Smooth muscle cell (in vitro differentiated cells): ENCODE measurements around the gene CASZ1. TPM values are rescaled to one million over a fixed set of nuclear protein-coding genes. Genes with fewer than 3 reads are reported as not detected.

ENCODE experiments used
- DNase-seq: peaks from one replicate; lab custom pipeline; 2025; ENCODE audit not compliant: unreplicated experiment; lab: John Stamatoyannopoulos, UW
- H2AFZ ChIP-seq: fragments of 200-600 bp; sonication (generic); 2 replicates; pipeline ENCODE4 v1.6.0; 2016; ENCODE audit warnings: antibody characterized with exemption, low read depth, mild to moderate bottlenecking
- H3F3A ChIP-seq: fragments of 200-600 bp; sonication (generic); 2 replicates; pipeline ENCODE4 v1.6.0; 2017; ENCODE audit warnings: antibody characterized with exemption, low read depth
- H3K27ac ChIP-seq: fragments of 200-600 bp; sonication (generic); 2 replicates; pipeline ENCODE4 v1.5.1; 2016; ENCODE audit warnings: low read depth, mild to moderate bottlenecking
- H3K27me3 ChIP-seq: fragments of 200-600 bp; sonication (generic); 2 replicates; pipeline ENCODE4 v1.6.1; 2016; ENCODE audit warnings: low read depth, mild to moderate bottlenecking
- H3K36me3 ChIP-seq: fragments of 200-600 bp; sonication (generic); 2 replicates; pipeline ENCODE4 v1.5.1; 2016; ENCODE audit warnings: low read depth
- H3K4me1 ChIP-seq: fragments of 200-600 bp; sonication (generic); 2 replicates; pipeline ENCODE4 v1.5.1; 2016; ENCODE audit warnings: low read depth
- H3K4me2 ChIP-seq: fragments of 200-600 bp; sonication (generic); 2 replicates; pipeline ENCODE4 v1.6.0; 2016; ENCODE audit warnings: mild to moderate bottlenecking
- H3K4me3 ChIP-seq: fragments of 200-600 bp; sonication (generic); 2 replicates; pipeline ENCODE4 v1.5.1; 2016; ENCODE audit warnings: mild to moderate bottlenecking
- H3K79me2 ChIP-seq: fragments of 200-600 bp; sonication (generic); 2 replicates; pipeline ENCODE4 v1.6.0; 2016; ENCODE audit warnings: low read depth, mild to moderate bottlenecking
- H3K9ac ChIP-seq: fragments of 200-600 bp; sonication (generic); 2 replicates; pipeline ENCODE4 v1.6.0; 2016; ENCODE audit warnings: low read depth
- H3K9me3 ChIP-seq: fragments of 200-600 bp; sonication (generic); replicated peaks from 2 replicates; pipeline ENCODE4 v1.5.1; 2016; ENCODE audit warnings: low read depth
- H4K20me1 ChIP-seq: fragments of 200-600 bp; sonication (generic); 2 replicates; pipeline ENCODE4 v1.6.0; 2016; ENCODE audit warnings: low read depth
- CTCF ChIP-seq: fragments of 200-600 bp; sonication (generic); IDR thresholded peaks from 2 replicates; pipeline ENCODE4 v1.5.1; 2017; ENCODE audit warnings: borderline replicate concordance, mild to moderate bottlenecking, antibody characterized with exemption; ENCODE audit not compliant: insufficient read depth, poor library complexity, severe bottlenecking
- WGBS: methylation state at CpG from one replicate; pipeline ENCODE4 v1.1.7; 2016; ENCODE audit warnings: low lambda C conversion rate; 5-methylcytosine and 5-hydroxymethylcytosine counted together
- polyA plus RNA-seq: library from polyadenylated mRNA; unstranded; fragments of >200 nt; fragmentation: Nextera tagmentation; extraction: Ambion mirVana; gene quantifications from 2 replicates; pipeline ENCODE4 v1.2.1, GENCODE V29; 2016
- total RNA-seq: library from RNA; depleted of rRNA; stranded (reverse); fragments of >200 nt; gene quantifications from 2 replicates; pipeline ENCODE4 v1.2.3, GENCODE V29; 2014

The CASZ1 gene
- total and polyA plus RNA-seq, 2 experiments from 2014 or later: 0.70 to 1.9 TPM

DNA sequence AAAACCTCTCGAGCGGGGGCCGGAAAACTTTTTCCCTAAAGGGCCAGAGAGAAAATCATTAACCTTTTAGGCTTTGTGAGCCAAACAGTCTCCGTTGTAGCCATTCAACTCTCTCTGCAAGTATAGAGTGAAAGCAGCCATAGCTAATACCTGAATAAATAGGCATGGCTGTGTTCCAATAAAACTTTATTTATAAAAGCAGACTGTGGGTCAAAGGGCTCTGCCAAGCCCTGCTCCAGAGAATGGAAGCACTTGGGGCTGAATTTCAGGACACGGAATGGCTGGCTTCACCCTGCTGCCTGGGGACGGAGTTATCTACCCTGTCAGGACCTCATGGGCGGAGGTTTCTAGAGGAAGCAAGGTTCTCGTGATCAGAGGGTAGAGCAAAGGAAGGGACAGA is 92.7 kb downstream of the CASZ1 start:
- H3K4me2 ChIP-seq: no peak overlapping the region
- no peak overlapping the region for H2AFZ ChIP-seq
- no peaks in the 10 kb centered on the region for H4K20me1 ChIP-seq
- no peak for TF ChIP-seq CTCF
- H3K27me3 ChIP-seq: peaks cover 18% of the 10 kb centered on the region
- H3K4me1 ChIP-seq: peaks cover 17% of the 10 kb centered on the region
- H3K36me3 ChIP-seq: no peaks in the 10 kb centered on the region
- no peak overlapping the region for H3K27ac ChIP-seq
- no peaks in the 10 kb centered on the region for H3F3A ChIP-seq
- DNase-seq: no peak
- no peak overlapping the region for H3K4me3 ChIP-seq
- WGBS: 94% methylated on average over 8 of the region's 8 CpGs
- H3K79me2 ChIP-seq: no peaks in the 10 kb centered on the region
- no peak overlapping the region for H3K9ac ChIP-seq
- no peaks in the 10 kb centered on the region for H3K9me3 ChIP-seq

- H3K4me2 ChIP-seq: no peak overlapping the region
- H3K79me2 ChIP-seq: no peaks in the 10 kb centered on the region
- no peaks in the 10 kb centered on the region for H3K9me3 ChIP-seq
- no peak overlapping the region for H3K27ac ChIP-seq
- H4K20me1 ChIP-seq: no peaks in the 10 kb centered on the region
- peaks cover 18% of the 10 kb centered on the region for H3K27me3 ChIP-seq
- H3K9ac ChIP-seq: no peak overlapping the region
- TF ChIP-seq CTCF: no peak
- H3K4me1 ChIP-seq: peaks cover 7% of the 10 kb centered on the region
- H3F3A ChIP-seq: no peaks in the 10 kb centered on the region
- no peaks in the 10 kb centered on the region for H3K36me3 ChIP-seq
- 93% methylated on average over 14 of the region's 14 CpGs for WGBS
- no peak for DNase-seq
- H2AFZ ChIP-seq: no peak overlapping the region
- no peak overlapping the region for H3K4me3 ChIP-seq
Measured at GRCh38 chr1:10701145-10701544, 95.3 kb downstream of the CASZ1 start.

DNA sequence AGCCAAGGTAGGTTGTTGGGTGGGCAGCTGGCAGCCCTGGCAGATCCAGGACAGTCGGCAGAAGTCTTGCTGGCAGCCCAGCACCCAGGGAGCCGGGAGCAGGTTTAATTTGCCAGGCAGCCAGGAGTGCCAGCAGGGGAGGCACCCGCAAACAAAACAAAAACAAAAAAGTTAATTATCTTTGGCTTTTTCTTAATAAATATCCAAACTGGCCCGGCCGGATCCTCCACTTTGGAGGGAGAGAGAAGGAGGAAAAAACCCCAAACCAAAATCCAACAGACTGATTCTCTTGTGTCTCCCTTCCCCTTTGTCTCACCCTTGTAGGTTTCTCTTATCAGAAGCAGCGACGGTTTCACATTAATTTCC is 97.0 kb downstream of the CASZ1 start:
- no peak for TF ChIP-seq CTCF
- no peak for DNase-seq
- H3K27me3 ChIP-seq: peaks cover 11% of the 10 kb centered on the region
- H3K4me2 ChIP-seq: no peak overlapping the region
- H3K36me3 ChIP-seq: no peaks in the 10 kb centered on the region
- H3K4me3 ChIP-seq: no peak overlapping the region
- no peaks in the 10 kb centered on the region for H3K9me3 ChIP-seq
- no peak overlapping the region for H3K9ac ChIP-seq
- no peak overlapping the region for H3K27ac ChIP-seq
- no peaks in the 10 kb centered on the region for H3K79me2 ChIP-seq
- H3F3A ChIP-seq: no peaks in the 10 kb centered on the region
- WGBS: 77% methylated on average over 7 of the region's 7 CpGs
- H4K20me1 ChIP-seq: no peaks in the 10 kb centered on the region
- peaks cover 1% of the 10 kb centered on the region for H3K4me1 ChIP-seq
- no peak overlapping the region for H2AFZ ChIP-seq

DNA sequence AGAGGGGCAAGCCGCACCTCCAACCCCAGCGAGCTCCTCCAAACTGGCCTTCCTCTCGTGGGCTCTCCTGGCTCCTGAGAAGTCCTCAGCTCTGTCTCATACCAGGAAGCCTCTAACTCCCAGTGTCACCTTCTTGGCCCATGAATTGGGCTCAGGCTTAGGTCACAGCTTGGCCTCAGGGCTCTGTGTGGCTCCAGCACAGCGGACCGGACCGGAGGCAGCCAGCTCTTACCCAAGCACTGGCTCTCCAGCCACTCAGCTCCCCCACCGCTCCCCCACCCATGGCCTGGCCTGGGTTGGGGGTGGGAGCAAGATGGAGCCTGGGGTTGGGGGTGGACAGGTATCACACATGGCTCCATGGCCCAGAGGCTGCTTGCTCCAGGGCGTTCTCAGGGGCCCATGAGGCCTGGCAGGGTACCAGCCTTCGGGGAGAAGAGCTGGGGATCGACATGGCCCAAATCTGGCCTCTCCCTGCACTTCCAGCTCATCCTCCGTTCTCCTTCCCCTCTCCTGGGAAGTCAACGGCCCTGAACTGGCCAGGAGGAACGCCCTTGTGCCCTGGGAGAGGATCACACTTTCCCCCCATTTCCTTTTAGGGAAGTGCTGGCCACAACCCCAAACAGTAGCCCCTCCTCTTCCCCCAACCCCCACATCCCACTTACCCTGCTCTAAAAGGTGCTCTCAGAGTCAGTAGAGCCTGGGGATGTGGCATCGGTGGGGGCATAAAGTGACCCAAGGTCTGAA is 97.5 kb downstream of the CASZ1 start:
- Histone ChIP-seq H3K4me3 (no peak overlapping the region), H3K4me1 (no peaks in the 10 kb centered on the region), H3K79me2 (no peaks in the 10 kb centered on the region), H3K9me3 (no peaks in the 10 kb centered on the region), H3K27me3 (peaks cover 5% of the 10 kb centered on the region), H3F3A (no peaks in the 10 kb centered on the region), H3K9ac (no peak overlapping the region), H3K27ac (no peak overlapping the region), H3K36me3 (no peaks in the 10 kb centered on the region), H3K4me2 (no peak overlapping the region), H4K20me1 (no peaks in the 10 kb centered on the region), H2AFZ (no peak overlapping the region)
- TF ChIP-seq CTCF: no peak
- WGBS: 89% methylated on average over 13 of the region's 14 CpGs
- DNase-seq: no peak
